CD14-positive monocyte (primary cell): ENCODE data around the gene ITPKB. TPM values are rescaled to one million over a fixed set of nuclear protein-coding genes. Genes with fewer than 3 reads are reported as not detected.

ENCODE experiments used
- DNase-seq, 3 donors: peaks; one replicate each; pipeline ENCODE4 v3.0.0-alpha.2; 2011 to 2022
- H2AFZ ChIP-seq: 2 replicates; pipeline ENCODE4 v1.6.0; 2012; ENCODE audit warnings: mild to moderate bottlenecking, low read depth, low read length, inconsistent platforms; ENCODE audit not compliant: insufficient read depth, poor library complexity, severe bottlenecking
- H3K27ac ChIP-seq, 2 donors: 1 replicate in 1 of 2; 2 replicates in 1 of 2; pipeline ENCODE4 v1.5.1; 2012 to 2013; ENCODE audit warnings: low read length in 2 of 2, control low read depth in 1 of 2, inconsistent platforms in 1 of 2, low read depth in 1 of 2, mild to moderate bottlenecking in 1 of 2
- H3K27me3 ChIP-seq, 2 donors: one replicate each; pipeline versions ENCODE4 v1.6.0 to v1.6.1; 2011 to 2013; ENCODE audit warnings: low read length in 2 of 2; ENCODE audit not compliant: control insufficient read depth in 2 of 2, insufficient read depth in 2 of 2
- H3K36me3 ChIP-seq, 2 donors: replicated peaks in 1 of 2; 1 replicate in 1 of 2; 2 replicates in 1 of 2; pipeline versions ENCODE4 v1.5.1 to v1.6.1; 2012 to 2013; ENCODE audit warnings: low read length in 2 of 2, control low read depth in 1 of 2, inconsistent platforms in 1 of 2, mild to moderate bottlenecking in 1 of 2; ENCODE audit not compliant: insufficient read depth in 2 of 2, control insufficient read depth in 1 of 2
- H3K4me1 ChIP-seq, 2 donors: 1 replicate in 1 of 2; 2 replicates in 1 of 2; pipeline versions ENCODE4 v1.5.1 to v1.6.1; 2012 to 2013; ENCODE audit warnings: low read length in 2 of 2, control low read depth in 1 of 2, inconsistent platforms in 1 of 2, mild to moderate bottlenecking in 1 of 2, moderate library complexity in 1 of 2; ENCODE audit not compliant: insufficient read depth in 2 of 2, control insufficient read depth in 1 of 2
- H3K4me2 ChIP-seq: replicated peaks from 2 replicates; pipeline ENCODE3; 2012; ENCODE audit warnings: low read length, moderate library complexity, mild to moderate bottlenecking; ENCODE audit not compliant: poor library complexity, severe bottlenecking; ENCODE audit errors: extremely low read depth
- H3K4me3 ChIP-seq, 3 experiments: fragments of 200-600 bp in 1 of 3; sonication (generic) in 1 of 3; replicated peaks in 1 of 3; 1 replicate in 2 of 3; 2 replicates in 1 of 3; pipeline ENCODE4 v1.5.1; 2011 to 2013; ENCODE audit warnings: low read length in 3 of 3, mild to moderate bottlenecking in 3 of 3, control low read depth in 2 of 3, low read depth in 2 of 3, inconsistent platforms in 1 of 3, moderate library complexity in 1 of 3
- H3K79me2 ChIP-seq: 2 replicates; pipeline ENCODE4 v1.6.0; 2012; ENCODE audit warnings: mild to moderate bottlenecking, control low read depth, inconsistent platforms, low read length, moderate library complexity; ENCODE audit not compliant: insufficient read depth
- H3K9ac ChIP-seq: 2 replicates; pipeline ENCODE4 v1.6.0; 2017; ENCODE audit warnings: low read length, mild to moderate bottlenecking; ENCODE audit not compliant: insufficient read depth, poor library complexity, severe bottlenecking
- H3K9me3 ChIP-seq, 2 donors: replicated peaks in 1 of 2; 1 replicate in 1 of 2; 2 replicates in 1 of 2; pipeline versions ENCODE4 v1.5.1 to v1.6.1; 2012 to 2013; ENCODE audit warnings: low read length in 2 of 2, control low read depth in 1 of 2; ENCODE audit not compliant: control insufficient read depth in 1 of 2, insufficient read depth in 1 of 2
- H4K20me1 ChIP-seq: 2 replicates; pipeline ENCODE4 v1.6.0; 2012; ENCODE audit warnings: mild to moderate bottlenecking, low read length, control low read depth, moderate library complexity; ENCODE audit not compliant: insufficient read depth
- H3K27ac Mint-ChIP-seq, 7 donors: one replicate each; pipeline ENCODE4 v1.8.0; 2020; ENCODE audit warnings: mild to moderate bottlenecking in 7 of 7, mixed read lengths in 7 of 7, moderate library complexity in 6 of 7, inconsistent platforms in 2 of 7
- H3K27me3 Mint-ChIP-seq, 3 donors: one replicate each; pipeline ENCODE4 v1.8.0; 2021 to 2022; ENCODE audit warnings: low read depth in 3 of 3, mild to moderate bottlenecking in 3 of 3, mixed read lengths in 3 of 3, moderate library complexity in 3 of 3, inconsistent platforms in 1 of 3
- H3K36me3 Mint-ChIP-seq, 2 donors: one replicate each; pipeline ENCODE4 v1.8.0; 2020; ENCODE audit warnings: mixed read lengths in 2 of 2, inconsistent platforms in 1 of 2, mild to moderate bottlenecking in 1 of 2
- H3K4me1 Mint-ChIP-seq: one replicate; pipeline ENCODE4 v1.8.0; 2020; ENCODE audit warnings: mild to moderate bottlenecking, mixed read lengths
- H3K4me3 Mint-ChIP-seq, 2 donors: one replicate each; pipeline ENCODE4 v1.8.0; 2020; ENCODE audit warnings: mild to moderate bottlenecking in 2 of 2, mixed read lengths in 2 of 2, moderate library complexity in 1 of 2
- H3K9me3 Mint-ChIP-seq, 7 donors: one replicate each; pipeline ENCODE4 v1.8.0; 2020 to 2022; ENCODE audit warnings: mixed read lengths in 7 of 7, mild to moderate bottlenecking in 6 of 7, moderate library complexity in 6 of 7, inconsistent platforms in 2 of 7
- CTCF ChIP-seq: fragments of 200-600 bp; IDR thresholded peaks from one replicate; pipeline ENCODE4 v1.8.0; 2022; ENCODE audit warnings: antibody characterized with exemption, mild to moderate bottlenecking
- WGBS: methylation state at CpG from one replicate; pipeline ENCODE4 v1.1.5; 2013; ENCODE audit warnings: missing lambda C conversion rate; ENCODE audit not compliant: insufficient coverage; 5-methylcytosine and 5-hydroxymethylcytosine counted together
- intact Hi-C, 2 donors: fragments of 100-400 bp; cut with micrococcal nuclease; formaldehyde crosslinking; loops; one replicate each; pipeline versions ENCODE4 v1.15.0 to v1.15.1; 2023
- polyA plus RNA-seq, 3 donors: library from polyadenylated mRNA; depleted of rRNA in 1 of 3; unstranded in 2 of 3; stranded (reverse) in 1 of 3; fragments of 300-500 nt in 2 of 3; fragments of >200 nt in 1 of 3; fragmentation: Illumina TruSeq in 2 of 3; gene quantifications; 1 replicate in 2 of 3; 2 replicates in 1 of 3; pipeline ENCODE4 v1.2.3, GENCODE V29; 2012 to 2021

The ITPKB gene
- polyA plus RNA-seq, 3 donors = 7.3 to 14.4 (median 10.2) TPM

- peak overlapping the region; percentile 36 to 45 for H3K27ac ChIP-seq
- DNase-seq = no peak
- peaks cover 72% of the 10 kb centered on the region for H3K79me2 ChIP-seq
- Mint-ChIP-seq H3K27ac (peak overlapping the region; percentile 19 to 99 (median 82)), H3K4me3 (no peak overlapping the region), H3K36me3 (peaks cover 27 to 35% of the 10 kb centered on the region in 2 donors), H3K4me1 (peaks cover 55% of the 10 kb centered on the region), H3K27me3 (no peaks in the 10 kb centered on the region), H3K9me3 (no peaks in the 10 kb centered on the region)
- H4K20me1 ChIP-seq = no peaks in the 10 kb centered on the region
- no peak overlapping the region for H3K9ac ChIP-seq
- H3K4me3 ChIP-seq = no peak overlapping the region
- no peak overlapping the region for H2AFZ ChIP-seq
- H3K4me1 ChIP-seq = peaks cover 48% of the 10 kb centered on the region in 2 donors
- 83% methylated on average over 1 of the region's 4 CpGs for WGBS
- intact Hi-C loops = no loop called here
- TF ChIP-seq CTCF = no peak
- no peaks in the 10 kb centered on the region for H3K9me3 ChIP-seq
- no peaks in the 10 kb centered on the region for H3K27me3 ChIP-seq
- H3K36me3 ChIP-seq = peaks cover 0 to 13% of the 10 kb centered on the region in 2 donors
- H3K4me2 ChIP-seq = no peak overlapping the region
Measured at GRCh38 chr1:226672339-226672762, 66.7 kb downstream of the ITPKB start.

GRCh38 chr1:226671277-226671676 is 67.8 kb downstream of the ITPKB start:
- peaks cover 0 to 13% of the 10 kb centered on the region in 2 donors for H3K36me3 ChIP-seq
- 100% methylated on average over 3 of the region's 5 CpGs for WGBS
- peaks cover 0 to 1% (median 0%) of the 10 kb centered on the region in 3 donors for H3K27me3 Mint-ChIP-seq
- H3K4me1 ChIP-seq = peaks cover 44 to 46% of the 10 kb centered on the region in 2 donors
- TF ChIP-seq CTCF = no peak
- no peak for DNase-seq
- peaks cover 55% of the 10 kb centered on the region for H3K4me1 Mint-ChIP-seq
- no peaks in the 10 kb centered on the region for H3K27me3 ChIP-seq
- intact Hi-C loops = no loop called here
- H3K4me3 ChIP-seq = no peak overlapping the region
- no peaks in the 10 kb centered on the region for H3K9me3 ChIP-seq
- peaks cover 79% of the 10 kb centered on the region for H3K79me2 ChIP-seq
- no peaks in the 10 kb centered on the region for H3K9me3 Mint-ChIP-seq
- no peak overlapping the region for H3K9ac ChIP-seq
- H2AFZ ChIP-seq = no peak overlapping the region
- no peak overlapping the region for H3K4me2 ChIP-seq
- H3K4me3 Mint-ChIP-seq = no peak overlapping the region
- H4K20me1 ChIP-seq = no peaks in the 10 kb centered on the region
- H3K27ac ChIP-seq = no peak overlapping the region
- peak overlapping the region in 4 of 7 donors; percentile 33 to 99 (median 58) for H3K27ac Mint-ChIP-seq
- peaks cover 33 to 44% of the 10 kb centered on the region in 2 donors for H3K36me3 Mint-ChIP-seq
